22Rv1 (cell line): ENCODE measurements around the gene PODXL2.
A peak's percentile ranks its signal among the peaks of the same experiment; 100 is the strongest.

Source experiments
- H3K27ac ChIP-seq: fragments of 450-650 bp; 2 replicates; pipeline ENCODE4 v1.5.1; 2017
- CTCF ChIP-seq: fragments of 450-650 bp; IDR thresholded peaks from 2 replicates; pipeline ENCODE4 v1.5.1; 2017; ENCODE audit warnings: mild to moderate bottlenecking
- ZFX ChIP-seq: fragments of 450-650 bp; IDR thresholded peaks from 2 replicates; pipeline ENCODE4 v1.6.1; 2017; ENCODE audit warnings: antibody characterized with exemption, borderline replicate concordance

Gene PODXL2

GRCh38 chr3:127606981-127607595 lies 21.9 kb upstream of the PODXL2 start:
- TF ChIP-seq CTCF: no peak
- no peak for TF ChIP-seq ZFX
- H3K27ac ChIP-seq: peak overlapping the region; percentile 55

DNA sequence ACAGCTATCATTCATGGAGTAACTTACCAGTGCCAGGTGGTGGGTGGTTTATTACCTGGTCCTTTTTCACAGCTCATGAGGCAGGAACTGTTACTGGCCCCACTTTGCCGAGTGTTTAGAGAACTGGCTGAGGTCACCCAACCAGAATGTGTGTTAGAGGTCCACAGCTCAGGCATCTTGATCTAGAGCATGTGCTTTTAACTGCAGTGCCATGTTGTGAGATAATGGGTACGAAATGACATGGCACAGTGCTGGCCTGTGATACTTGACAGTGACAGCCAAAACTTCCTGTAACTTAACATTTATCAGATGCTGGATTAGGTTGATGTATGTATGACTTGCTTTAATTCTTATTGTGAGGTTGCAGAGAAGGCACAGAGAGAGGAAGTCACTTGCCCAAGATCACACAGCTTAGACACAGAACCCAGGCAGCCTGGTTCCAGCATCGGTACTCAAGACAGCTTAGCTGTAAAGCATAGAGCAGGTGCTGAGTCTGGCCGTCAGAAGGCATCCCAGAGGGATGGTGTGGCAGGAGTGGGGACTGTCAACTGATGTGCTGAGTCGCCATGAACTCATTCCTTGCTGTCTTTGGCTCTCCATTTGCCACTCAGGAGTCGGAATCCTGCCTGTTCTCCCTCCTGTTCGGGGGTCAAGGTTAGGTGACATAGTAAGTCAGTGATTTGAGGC lies 21.2 kb upstream of the PODXL2 start:
- TF ChIP-seq ZFX (no peak), CTCF (no peak)
- peak overlapping the region; percentile 55 for H3K27ac ChIP-seq

GRCh38 chr3:127608362-127608718 lies 20.6 kb upstream of the PODXL2 start:
- H3K27ac ChIP-seq: no peak overlapping the region
- no peak for TF ChIP-seq CTCF
- TF ChIP-seq ZFX: no peak

DNA sequence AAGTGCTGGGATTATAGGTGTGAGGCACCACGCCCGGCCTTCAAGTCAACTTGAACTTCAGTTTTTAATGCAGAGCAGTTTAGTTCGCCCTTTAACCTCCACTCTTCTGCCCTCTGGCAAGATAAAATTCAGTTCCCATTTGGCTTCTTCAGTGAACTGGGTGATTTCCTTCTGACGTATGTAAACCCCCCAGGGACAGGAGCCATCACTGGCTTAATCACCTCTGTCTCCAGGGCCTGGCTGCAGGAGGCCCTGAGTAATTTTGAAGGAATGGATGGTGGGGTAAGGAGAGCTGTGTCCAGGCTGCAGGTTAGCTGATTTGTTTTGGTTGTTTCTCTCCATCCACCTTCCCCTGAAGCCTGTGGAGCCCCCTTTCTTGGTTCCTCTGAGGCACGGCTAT lies 18.9 kb upstream of the PODXL2 start:
- no peak for TF ChIP-seq ZFX
- no peak for TF ChIP-seq CTCF
- H3K27ac ChIP-seq: no peak overlapping the region

DNA sequence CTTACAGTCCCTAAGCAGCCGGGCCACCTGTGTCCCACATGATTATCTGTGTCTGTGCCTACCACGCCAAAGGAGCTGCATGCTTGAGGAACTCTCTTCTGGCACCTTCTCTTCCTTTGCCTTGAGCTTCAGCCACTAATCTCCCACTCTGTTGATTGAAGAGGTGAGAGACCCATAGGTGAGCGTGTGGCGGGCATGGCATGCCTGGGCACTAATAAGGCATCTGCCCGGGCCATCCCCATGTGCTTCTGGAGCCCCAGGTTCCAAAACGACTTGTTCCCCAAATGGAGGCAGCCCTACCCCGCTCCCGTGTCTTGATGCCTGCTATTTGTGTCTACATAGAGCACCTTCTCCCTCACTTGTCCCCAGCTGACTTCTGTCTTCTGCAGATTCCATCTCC lies 17.7 kb upstream of the PODXL2 start:
- no peak overlapping the region for H3K27ac ChIP-seq
- no peak for TF ChIP-seq CTCF
- TF ChIP-seq ZFX: no peak

GRCh38 chr3:127612966-127613365 lies 16.0 kb upstream of the PODXL2 start:
- TF ChIP-seq ZFX (no peak), CTCF (no peak)
- no peak overlapping the region for H3K27ac ChIP-seq

DNA sequence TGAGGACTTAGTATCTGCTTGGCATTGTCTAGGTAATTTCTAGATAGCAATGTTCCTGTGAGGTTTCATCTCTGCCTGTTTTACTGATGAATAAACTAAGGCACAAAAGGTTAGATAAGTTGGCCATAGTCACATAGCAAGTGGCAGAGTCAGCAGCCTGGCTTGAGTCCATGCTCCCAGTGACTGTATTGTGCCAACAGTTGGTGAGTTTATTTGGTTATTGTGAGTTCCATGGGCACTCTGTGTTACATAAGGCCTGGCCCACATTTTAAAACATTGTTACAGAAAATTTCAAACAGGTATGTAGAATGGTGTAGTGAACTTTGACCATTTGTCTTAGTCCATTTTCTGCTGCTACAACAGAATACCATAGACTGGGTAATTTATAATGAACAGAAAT lies 15.6 kb upstream of the PODXL2 start:
- TF ChIP-seq ZFX: no peak
- no peak for TF ChIP-seq CTCF
- H3K27ac ChIP-seq: no peak overlapping the region
